ENCODE measurements around the gene GFRA4. TPM values are rescaled to one million over a fixed set of nuclear protein-coding genes. Genes with fewer than 3 reads are reported as not detected.
"Not testable (repeated sequence)": the region's sequence is repeated elsewhere in the genome, so short reads cannot be mapped to it uniquely, and the experiment has no call there.

Gene GFRA4
- total RNA-seq, 2 experiments from 2014 or later, result not detected

- Mint-ChIP-seq H3K4me3 (no peak overlapping the region), H3K9me3 (no peaks in the 10 kb centered on the region), H3K27me3 (no peaks in the 10 kb centered on the region), H3K36me3 (ENCODE audit: low read depth) (no peaks in the 10 kb centered on the region), H3K27ac (no peak overlapping the region), H3K4me1 (no peaks in the 10 kb centered on the region)
- ChIA-PET POLR2A (no interaction called here), CTCF (no interaction called here)
- DNase-seq, result no peak
These were observed 30.7 kb downstream of the GFRA4 start for GRCh38 chr20:3632311-3633004.

- H3K27me3 Mint-ChIP-seq, result no peaks in the 10 kb centered on the region
- CTCF ChIA-PET, result interaction anchor here (0.5 to 0.6 kb wide), 2 partner anchors 296 to 1540 kb away, joined by 3 to 5 read pairs; no protein-coding TSS in a partner anchor
- no peak overlapping the region for H3K4me3 Mint-ChIP-seq
- DNase-seq, result no peak
- H3K9me3 Mint-ChIP-seq, result no peaks in the 10 kb centered on the region
- H3K4me1 Mint-ChIP-seq, result no peaks in the 10 kb centered on the region
- POLR2A ChIA-PET, result no interaction called here
- no peaks in the 10 kb centered on the region for H3K36me3 Mint-ChIP-seq (ENCODE audit: low read depth)
- H3K27ac Mint-ChIP-seq, result no peak overlapping the region
These were observed 31.7 kb downstream of the GFRA4 start for GRCh38 chr20:3631534-3631933.

- CTCF ChIA-PET, result no interaction called here
- H3K27ac Mint-ChIP-seq, result no peak overlapping the region
These were observed 32.8 kb downstream of the GFRA4 start for GRCh38 chr20:3630429-3630828.

GRCh38 chr20:3629893-3630292, 33.3 kb downstream of the GFRA4 start:
- no peaks in the 10 kb centered on the region for H3K36me3 Mint-ChIP-seq (ENCODE audit: low read depth)
- H3K9me3 Mint-ChIP-seq, result no peaks in the 10 kb centered on the region
- no peaks in the 10 kb centered on the region for H3K27me3 Mint-ChIP-seq
- H3K4me1 Mint-ChIP-seq, result no peaks in the 10 kb centered on the region
- H3K27ac Mint-ChIP-seq, result no peak overlapping the region
- ChIA-PET POLR2A (interaction anchor here (1.5 kb wide), 1 partner anchor 13 kb away, joined by 4 read pairs; no protein-coding TSS in a partner anchor), CTCF (interaction anchor here (0.9 kb wide), 1 partner anchor 411 kb away, joined by 3 read pairs; no protein-coding TSS in a partner anchor)
- no peak overlapping the region for H3K4me3 Mint-ChIP-seq
- DNase-seq, result no peak

More at GRCh38 chr20:3630429-3630828, 32.8 kb downstream of the GFRA4 start:
- Mint-ChIP-seq H3K36me3 (ENCODE audit: low read depth) (no peaks in the 10 kb centered on the region), H3K4me3 (no peak overlapping the region), H3K9me3 (no peaks in the 10 kb centered on the region), H3K4me1 (no peaks in the 10 kb centered on the region), H3K27me3 (no peaks in the 10 kb centered on the region)
- no peak for DNase-seq
- POLR2A ChIA-PET, result interaction anchor here (1.5 kb wide), 1 partner anchor 13 kb away, joined by 4 read pairs; no protein-coding TSS in a partner anchor

GRCh38 chr20:3628502-3629314, 34.5 kb downstream of the GFRA4 start:
- Mint-ChIP-seq H3K4me1 (no peaks in the 10 kb centered on the region), H3K36me3 (ENCODE audit: low read depth) (no peaks in the 10 kb centered on the region), H3K27ac (no peak overlapping the region), H3K27me3 (no peaks in the 10 kb centered on the region), H3K4me3 (no peak overlapping the region), H3K9me3 (no peaks in the 10 kb centered on the region)
- CTCF ChIA-PET, result no interaction called here
- POLR2A ChIA-PET, result no interaction called here
- DNase-seq, result no peak

- Mint-ChIP-seq H3K9me3 (no peaks in the 10 kb centered on the region), H3K27me3 (no peaks in the 10 kb centered on the region), H3K27ac (no peak overlapping the region), H3K4me3 (no peak overlapping the region), H3K36me3 (ENCODE audit: low read depth) (no peaks in the 10 kb centered on the region), H3K4me1 (no peaks in the 10 kb centered on the region)
- ChIA-PET CTCF (no interaction called here), POLR2A (no interaction called here)
- no peak for DNase-seq
These were observed 35.7 kb downstream of the GFRA4 start for GRCh38 chr20:3627476-3627875.

GRCh38 chr20:3622406-3622805, 40.8 kb downstream of the GFRA4 start:
- ChIA-PET CTCF (no interaction called here), POLR2A (no interaction called here)
- Mint-ChIP-seq H3K4me3 (no peak overlapping the region), H3K36me3 (ENCODE audit: low read depth) (no peaks in the 10 kb centered on the region), H3K4me1 (no peaks in the 10 kb centered on the region), H3K9me3 (no peaks in the 10 kb centered on the region), H3K27me3 (no peaks in the 10 kb centered on the region), H3K27ac (no peak overlapping the region)
- no peak for DNase-seq

- ChIA-PET POLR2A (no interaction called here), CTCF (no interaction called here)
- no peaks in the 10 kb centered on the region for H3K36me3 Mint-ChIP-seq (ENCODE audit: low read depth)
- no peak overlapping the region for H3K27ac Mint-ChIP-seq
- H3K27me3 Mint-ChIP-seq, result no peaks in the 10 kb centered on the region
- no peak overlapping the region for H3K4me3 Mint-ChIP-seq
- H3K4me1 Mint-ChIP-seq, result no peaks in the 10 kb centered on the region
- no peak for DNase-seq
- H3K9me3 Mint-ChIP-seq, result no peaks in the 10 kb centered on the region
These were observed 42.1 kb downstream of the GFRA4 start for GRCh38 chr20:3621111-3621510.

GRCh38 chr20:3616250-3616649, 46.9 kb downstream of the GFRA4 start:
- Mint-ChIP-seq H3K4me3 (no peak overlapping the region), H3K27ac (no peak overlapping the region), H3K9me3 (no peaks in the 10 kb centered on the region), H3K27me3 (no peaks in the 10 kb centered on the region), H3K36me3 (ENCODE audit: low read depth) (no peaks in the 10 kb centered on the region), H3K4me1 (no peaks in the 10 kb centered on the region)
- DNase-seq, result no peak
- ChIA-PET POLR2A (no interaction called here), CTCF (no interaction called here)

GRCh38 chr20:3615171-3615840, 47.9 kb downstream of the GFRA4 start:
- H3K27me3 Mint-ChIP-seq; H3K9me3 Mint-ChIP-seq; H3K36me3 Mint-ChIP-seq (ENCODE audit: low read depth); H3K4me3 Mint-ChIP-seq; H3K4me1 Mint-ChIP-seq; DNase-seq; POLR2A ChIA-PET; H3K27ac Mint-ChIP-seq: not testable (repeated sequence)
- CTCF ChIA-PET, result interaction anchor here (0.7 to 1.1 kb wide), 2 partner anchors 52 to 80 kb away, joined by 3 read pairs; no protein-coding TSS in a partner anchor

- ChIA-PET CTCF (interaction anchor here (1.1 kb wide), 1 partner anchor 51 kb away, joined by 3 read pairs; no protein-coding TSS in a partner anchor), POLR2A (no interaction called here)
- H3K9me3 Mint-ChIP-seq, result no peaks in the 10 kb centered on the region
- H3K4me1 Mint-ChIP-seq, result no peaks in the 10 kb centered on the region
- no peak for DNase-seq
- H3K27ac Mint-ChIP-seq, result no peak overlapping the region
- no peak overlapping the region for H3K4me3 Mint-ChIP-seq
- no peaks in the 10 kb centered on the region for H3K27me3 Mint-ChIP-seq
- H3K36me3 Mint-ChIP-seq (ENCODE audit: low read depth), result no peaks in the 10 kb centered on the region
These were observed 48.7 kb downstream of the GFRA4 start for GRCh38 chr20:3614466-3614865.

GRCh38 chr20:3613821-3614440, 49.3 kb downstream of the GFRA4 start:
- H3K4me1 Mint-ChIP-seq, result no peaks in the 10 kb centered on the region
- H3K27ac Mint-ChIP-seq, result no peak overlapping the region
- H3K4me3 Mint-ChIP-seq, result no peak overlapping the region
- no peak for DNase-seq
- no peaks in the 10 kb centered on the region for H3K27me3 Mint-ChIP-seq
- no peaks in the 10 kb centered on the region for H3K36me3 Mint-ChIP-seq (ENCODE audit: low read depth)
- ChIA-PET POLR2A (no interaction called here), CTCF (interaction anchor here (1.1 kb wide), 1 partner anchor 50 kb away, joined by 3 read pairs; no protein-coding TSS in a partner anchor)
- H3K9me3 Mint-ChIP-seq, result no peaks in the 10 kb centered on the region
